Central memory CD4-positive, alpha-beta T cell (primary cell): ENCODE data around the gene POLR3K.
"Not testable (repeated sequence)": the region's sequence is repeated elsewhere in the genome, so short reads cannot be mapped to it uniquely, and the experiment has no call there.

ENCODE experiments used
- DNase-seq: peaks from one replicate; pipeline ENCODE4 v3.0.0; 2022

POLR3K gene

DNA sequence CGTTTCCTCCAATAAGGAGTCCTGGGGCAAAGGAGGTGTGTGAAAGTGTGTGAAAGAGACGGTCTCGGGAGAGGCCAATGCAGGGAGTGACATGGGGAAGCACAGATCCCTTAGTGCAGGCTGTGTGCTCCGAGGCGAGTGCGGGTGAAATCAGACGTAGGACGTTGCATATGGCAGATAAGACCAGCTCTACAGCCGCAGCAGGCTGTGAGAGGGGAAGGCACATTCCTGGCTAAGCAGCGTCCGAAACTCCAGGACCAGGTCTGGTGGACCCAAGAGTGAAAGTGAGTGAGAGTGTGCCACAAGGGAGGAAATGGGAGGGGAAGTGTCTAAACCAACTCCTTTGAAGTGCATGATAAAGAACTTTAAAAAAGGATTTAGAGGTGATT is 11.3 kb downstream of the POLR3K start:
- DNase-seq, result no peak

DNA sequence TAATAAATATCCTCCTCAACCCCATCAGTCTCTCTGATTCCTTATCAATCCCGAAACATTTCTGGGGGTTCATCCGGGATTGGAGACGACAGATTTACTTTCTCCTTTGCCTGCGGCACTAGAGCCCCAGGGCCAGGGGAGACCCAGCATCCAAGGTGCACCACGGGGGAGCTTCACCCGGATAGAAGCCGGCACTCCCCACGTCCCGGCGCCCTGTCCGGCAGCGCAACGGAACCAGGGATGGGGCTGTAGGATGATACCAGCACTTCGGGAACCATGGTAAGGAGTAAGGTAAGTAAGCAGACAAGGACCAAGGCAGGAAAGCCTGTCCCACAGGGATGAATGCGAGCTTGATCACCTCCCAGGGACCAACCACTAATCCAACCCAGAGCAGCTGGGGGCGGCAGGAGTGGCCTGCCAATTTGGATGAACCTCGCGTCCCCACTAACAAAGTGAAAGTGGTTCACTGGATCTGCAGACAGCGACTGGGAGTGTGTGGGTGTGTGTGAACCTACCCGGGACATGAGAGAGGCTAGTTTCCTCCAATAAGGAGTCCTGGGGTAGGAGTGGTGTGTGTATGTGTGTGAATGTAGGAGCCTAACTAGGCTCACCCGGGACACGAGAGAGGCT is 11.9 kb downstream of the POLR3K start:
- no peak for DNase-seq

DNA sequence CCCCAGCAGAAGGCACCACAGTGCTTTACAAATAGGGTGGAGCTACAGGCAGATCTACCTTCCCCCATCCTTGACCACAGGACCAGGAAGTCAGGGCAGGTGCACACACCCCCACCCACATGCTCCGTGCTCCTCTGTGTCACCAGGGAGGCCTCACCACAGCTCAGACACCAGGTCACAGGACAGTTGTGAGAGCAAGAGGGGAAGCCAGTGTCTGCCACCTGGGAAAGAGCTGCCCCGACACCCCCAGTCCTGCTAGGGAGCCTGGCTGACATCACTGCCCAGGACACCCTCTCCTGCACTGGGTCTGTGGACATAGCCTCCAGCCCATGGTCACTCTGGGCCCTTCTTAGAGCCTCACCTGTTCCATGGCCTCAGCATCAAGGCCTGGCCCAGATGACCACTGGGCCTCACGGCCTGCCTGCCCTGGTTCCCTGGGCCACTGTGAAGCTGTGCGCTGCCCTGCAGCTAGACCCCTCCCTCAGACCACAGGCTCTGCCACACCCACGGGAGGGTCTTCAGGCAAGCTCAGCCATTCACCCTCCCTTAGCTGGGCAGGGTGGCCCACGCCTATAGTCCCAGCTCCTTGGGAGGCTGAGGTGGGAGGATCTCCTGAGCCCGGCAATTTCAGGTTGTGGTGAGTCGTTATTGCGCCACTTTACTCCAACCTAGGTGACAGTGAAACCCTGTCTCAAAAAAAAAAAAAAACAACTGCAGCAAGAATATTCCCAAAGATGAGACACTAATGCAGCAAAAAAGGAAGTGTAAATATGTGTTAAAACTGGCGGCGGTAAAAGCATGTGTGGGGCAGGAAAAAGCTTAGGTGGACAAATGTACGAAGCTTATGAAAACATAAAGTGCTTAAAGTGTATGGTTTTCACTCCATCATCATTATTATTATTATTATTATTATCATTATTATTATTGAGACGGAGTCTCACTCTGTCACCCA is 14.2 kb downstream of the POLR3K start:
- peak; percentile 49 for DNase-seq

DNA sequence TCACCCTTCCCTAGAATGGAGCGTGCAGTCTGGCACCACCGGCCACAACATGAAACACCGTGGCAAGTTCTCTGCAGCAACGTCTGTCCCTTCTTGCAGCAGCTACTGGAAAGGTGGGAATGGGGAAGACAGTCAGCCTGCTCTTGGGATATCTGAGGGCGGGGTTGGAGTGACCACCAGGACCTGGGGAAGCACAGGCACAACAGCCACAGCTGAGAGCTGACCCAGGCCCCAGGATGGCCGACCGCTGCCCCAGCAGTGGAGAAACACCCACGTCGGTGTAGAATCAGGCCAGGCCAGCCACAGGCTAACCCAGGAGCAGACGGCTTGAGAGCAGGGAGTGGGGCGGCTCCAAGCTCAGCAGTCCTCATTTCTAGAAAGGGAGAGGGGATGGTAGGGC is 15.2 kb downstream of the POLR3K start:
- DNase-seq, result not testable (repeated sequence)

DNA sequence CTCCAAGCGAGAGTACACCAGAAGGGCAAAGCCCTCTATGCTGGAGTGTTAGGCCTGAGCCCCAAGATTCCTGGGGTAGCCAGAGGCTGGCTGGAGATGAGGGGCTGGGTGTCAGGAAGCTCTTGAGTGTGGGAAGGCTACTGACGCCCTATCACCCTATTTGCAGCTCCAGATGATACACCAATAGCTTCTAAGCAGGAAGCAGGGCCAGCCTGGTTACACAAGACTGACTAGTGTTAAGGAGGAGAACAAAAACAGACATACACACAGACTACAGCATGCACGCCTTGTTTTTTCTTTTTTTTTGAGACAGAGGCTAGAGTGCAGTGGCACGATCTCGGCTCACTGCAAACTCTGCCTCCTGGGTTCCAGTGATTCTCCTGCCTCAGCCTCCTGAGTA is 15.9 kb downstream of the POLR3K start:
- no peak for DNase-seq

DNA sequence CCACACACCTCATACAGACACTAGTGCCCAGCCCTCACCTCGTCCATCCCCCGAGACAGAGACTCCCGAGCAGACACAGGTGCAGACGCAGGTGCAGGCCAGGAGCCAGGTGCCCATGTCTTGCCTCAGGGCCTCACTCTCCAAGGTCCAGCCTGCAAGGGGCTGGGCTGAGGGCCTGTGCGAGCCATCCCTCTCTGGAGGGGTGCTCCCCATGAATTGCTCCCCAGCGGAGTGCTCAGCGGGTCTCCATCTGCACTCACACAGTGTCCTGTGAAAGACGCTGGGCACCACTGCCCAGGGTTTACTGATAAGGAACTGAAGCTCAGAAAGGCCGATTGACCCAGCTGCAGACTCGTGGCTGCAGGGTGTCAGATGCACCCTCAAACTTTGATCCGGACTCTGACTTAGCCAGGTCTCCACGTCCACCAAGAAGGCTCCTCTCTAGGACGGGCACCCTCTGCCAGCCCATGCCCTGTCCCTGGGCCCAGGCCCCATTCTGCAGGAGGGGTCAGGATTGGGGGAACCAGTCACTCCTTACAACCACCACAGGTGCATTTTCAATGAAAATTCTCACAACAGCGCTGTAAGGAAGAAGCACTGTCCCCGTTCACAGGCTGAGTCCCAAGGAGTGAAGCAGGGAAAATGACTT is 16.9 kb downstream of the POLR3K start:
- no peak for DNase-seq

DNA sequence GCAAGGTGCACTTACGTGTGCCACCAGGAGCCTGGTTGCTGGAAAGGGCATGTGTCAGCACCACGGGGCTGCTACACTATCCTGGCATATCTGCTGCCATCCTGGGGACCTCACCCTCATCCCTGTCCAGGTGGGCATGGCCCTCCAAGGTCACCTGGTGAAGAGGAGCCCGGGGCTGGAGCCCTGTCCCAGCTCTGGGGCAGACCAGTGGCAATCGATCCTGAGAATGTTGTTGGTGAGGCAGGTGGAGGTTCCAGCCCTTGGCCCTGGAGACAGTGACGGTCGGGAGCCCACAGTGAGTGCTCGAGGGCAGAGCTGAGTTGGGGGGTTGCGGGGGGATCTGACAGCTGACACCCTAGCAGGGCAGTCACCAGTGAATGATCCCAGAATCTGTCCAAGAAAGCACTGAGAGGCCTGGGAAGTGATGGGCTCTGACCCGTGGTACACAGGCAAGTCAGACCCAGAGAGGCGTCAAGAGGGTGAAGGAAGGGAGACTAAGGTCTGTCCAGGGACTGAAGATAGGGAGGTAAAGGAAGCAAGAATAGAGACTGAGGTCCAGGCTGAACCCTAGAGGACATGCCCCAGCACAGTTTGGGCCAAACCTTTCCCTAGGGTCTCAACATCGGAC is 17.6 kb downstream of the POLR3K start:
- no peak for DNase-seq

DNA sequence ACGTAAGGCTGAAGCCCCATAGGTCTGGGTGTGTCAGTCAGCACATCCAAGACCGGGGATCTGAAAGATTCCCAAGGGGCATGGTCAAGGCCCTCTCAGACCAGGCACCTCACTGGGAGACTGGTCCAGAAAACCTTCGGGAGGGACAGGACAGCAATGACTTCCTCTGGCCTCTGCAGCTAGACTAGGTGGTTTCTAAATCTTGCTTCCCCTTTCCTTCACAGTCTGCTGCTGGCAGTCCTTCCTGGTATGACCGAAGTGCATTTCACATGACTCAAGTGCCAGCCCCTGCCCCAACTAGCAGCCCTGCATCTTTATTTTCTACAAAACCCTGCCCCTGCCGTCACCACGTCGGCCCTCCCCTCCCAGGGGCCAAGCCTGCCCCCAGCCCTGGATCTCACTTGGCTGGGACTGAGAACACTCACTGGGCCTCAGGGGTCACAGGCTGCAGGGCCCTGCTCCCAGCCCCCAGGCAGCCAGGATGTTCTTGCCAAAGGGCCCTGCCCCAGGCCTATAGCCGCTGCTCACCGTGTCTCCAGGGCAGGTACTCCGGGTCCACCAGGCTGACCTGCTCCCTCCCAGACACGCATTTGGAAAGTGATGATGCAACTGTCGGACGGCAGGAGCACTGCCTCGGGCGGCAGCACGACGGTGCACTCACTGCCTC is 18.3 kb downstream of the POLR3K start:
- DNase-seq, result no peak

DNA sequence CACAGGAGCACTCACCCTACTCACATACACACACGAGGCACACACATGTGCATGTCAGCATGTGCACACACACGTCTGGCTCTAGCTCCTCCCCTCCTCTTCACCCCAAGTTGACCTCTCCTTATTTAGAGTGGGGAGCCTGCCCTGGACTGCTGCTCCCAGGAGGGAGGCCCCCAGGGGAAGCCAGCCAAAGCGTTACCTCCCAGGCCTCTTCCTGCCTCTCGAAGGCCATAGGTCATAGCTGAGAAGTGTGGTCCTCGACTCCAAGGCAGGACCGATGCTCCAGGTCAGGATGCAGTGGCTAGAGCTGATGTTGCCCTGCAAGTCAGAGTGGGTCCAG is 18.8 kb downstream of the POLR3K start:
- no peak for DNase-seq

DNA sequence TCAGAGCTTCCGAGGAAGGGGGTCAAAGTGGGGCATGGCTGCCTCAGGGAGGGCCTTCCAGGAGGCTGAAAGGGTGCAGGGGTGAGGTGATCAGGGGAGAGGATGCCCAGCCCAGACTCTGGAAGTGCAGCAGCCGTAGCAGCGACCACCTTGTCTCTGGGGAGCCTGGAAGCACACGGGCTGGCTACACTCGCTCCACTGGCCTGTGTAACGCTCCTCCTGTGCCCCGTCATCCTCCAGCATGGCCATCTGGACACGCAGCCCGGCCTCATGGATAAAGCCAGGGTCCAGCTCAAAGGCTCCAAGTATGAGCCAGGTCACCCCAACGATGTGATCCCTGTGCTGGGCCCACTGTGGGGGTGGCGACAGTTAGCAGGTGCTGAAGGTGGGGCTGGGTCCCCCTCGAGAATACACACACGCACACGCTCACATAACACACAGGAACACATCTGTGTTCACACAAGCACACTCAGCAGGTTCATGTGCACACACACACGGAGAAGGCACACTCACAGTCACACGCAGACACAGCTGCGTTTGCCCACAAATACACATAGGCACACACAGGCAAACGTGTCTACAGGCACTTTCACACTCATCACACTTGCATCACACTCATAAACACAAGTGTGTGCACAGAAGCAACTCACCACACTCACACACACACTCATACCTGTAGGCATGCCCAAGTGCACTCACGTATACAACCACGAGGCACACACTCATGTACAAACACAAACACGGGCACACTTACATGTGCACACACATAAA is 19.3 kb downstream of the POLR3K start:
- no peak for DNase-seq

DNA sequence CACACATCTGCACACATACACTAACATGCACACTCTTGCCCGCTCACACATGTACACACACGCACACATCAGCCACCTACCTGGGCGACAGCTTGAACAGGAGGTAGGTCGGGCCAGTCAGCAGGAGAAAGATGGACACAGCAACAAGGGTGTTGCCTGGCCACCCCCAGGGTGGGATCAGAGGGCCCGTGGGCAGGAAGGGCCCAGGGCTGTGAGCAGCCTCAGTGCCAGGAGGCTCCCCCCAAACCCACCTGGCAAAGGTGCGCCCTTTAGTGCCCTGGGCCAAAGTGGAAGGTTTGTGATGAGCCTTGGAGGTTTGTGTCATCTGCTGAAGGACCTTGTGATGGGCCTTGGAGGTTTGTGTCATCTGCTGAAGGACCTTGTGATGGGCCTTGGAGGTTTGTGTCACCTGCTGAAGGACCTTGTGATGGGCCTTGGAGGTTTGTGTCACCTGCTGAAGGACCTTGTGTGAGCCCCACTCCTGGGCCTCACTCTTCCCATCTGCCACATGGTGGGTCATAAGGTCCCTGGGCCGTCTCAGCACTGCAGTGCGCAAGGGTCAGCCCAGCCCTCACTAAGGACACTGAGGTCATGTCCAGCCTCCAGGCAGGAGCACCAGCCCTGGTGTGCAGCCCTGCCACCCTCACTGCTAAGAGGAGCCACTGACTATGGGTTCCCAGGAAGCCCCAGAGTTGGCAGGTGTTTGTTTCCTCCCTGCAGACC is 20.1 kb downstream of the POLR3K start:
- not testable (repeated sequence) for DNase-seq

DNA sequence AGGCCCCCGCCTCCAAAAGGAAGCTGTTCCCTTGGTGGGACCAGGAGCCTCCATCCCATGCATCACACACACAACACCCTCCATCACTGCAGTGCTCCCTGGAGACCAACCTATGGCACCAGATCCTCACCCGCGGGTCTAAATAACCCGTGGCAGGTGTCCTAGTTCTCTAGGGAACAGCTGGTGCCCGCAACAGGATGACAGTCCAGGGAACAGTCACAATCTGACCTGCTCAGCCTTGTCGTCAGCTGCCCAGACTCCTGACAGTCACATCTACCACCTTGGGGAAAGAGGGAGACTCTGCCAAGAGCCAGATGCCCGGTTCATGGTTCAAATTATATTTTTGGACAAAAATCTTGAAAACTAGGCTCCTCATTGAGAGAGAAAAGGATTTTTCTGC is 22.8 kb downstream of the POLR3K start:
- not testable (repeated sequence) for DNase-seq

DNA sequence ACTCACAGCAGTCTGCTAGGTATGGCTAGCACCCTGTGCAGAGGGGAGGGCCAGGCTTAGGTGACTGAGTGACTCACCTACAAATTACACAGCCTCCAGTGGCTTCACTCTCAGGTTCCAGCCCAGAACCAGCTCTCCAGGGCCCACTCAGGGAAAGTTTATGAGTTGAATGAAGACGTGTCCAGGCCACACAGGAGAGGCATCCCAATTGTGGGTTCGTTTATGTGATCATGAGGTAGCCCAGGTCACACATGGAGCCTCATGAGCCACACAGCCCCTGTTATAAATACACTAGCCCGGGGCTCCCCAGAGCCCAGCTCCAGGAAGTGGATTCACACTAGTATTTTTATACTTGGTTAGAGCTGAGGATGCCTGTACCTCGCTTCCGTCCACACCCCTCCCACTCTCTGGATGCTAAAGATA is 27.5 kb downstream of the POLR3K start:
- DNase-seq, result not testable (repeated sequence)

DNA sequence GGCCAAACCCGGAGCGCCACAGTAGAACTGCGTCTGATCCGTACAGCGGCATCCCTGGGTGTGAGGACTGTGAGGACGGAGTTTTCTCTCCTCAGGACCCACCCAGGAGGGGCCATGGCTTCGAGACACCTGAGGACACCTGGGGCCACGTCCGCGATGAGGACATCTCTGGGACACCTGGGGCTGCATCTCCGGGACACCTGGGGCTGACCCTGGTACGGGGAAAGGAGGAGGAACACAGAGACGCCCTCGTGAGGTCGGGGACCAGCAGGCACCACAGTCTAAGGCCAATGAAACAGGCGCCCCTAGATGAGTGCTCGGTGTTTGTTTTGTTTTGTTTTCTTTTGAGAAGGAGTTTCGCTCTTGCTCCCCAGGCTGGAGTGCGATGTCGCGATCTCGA is 29.3 kb downstream of the POLR3K start:
- not testable (repeated sequence) for DNase-seq

DNA sequence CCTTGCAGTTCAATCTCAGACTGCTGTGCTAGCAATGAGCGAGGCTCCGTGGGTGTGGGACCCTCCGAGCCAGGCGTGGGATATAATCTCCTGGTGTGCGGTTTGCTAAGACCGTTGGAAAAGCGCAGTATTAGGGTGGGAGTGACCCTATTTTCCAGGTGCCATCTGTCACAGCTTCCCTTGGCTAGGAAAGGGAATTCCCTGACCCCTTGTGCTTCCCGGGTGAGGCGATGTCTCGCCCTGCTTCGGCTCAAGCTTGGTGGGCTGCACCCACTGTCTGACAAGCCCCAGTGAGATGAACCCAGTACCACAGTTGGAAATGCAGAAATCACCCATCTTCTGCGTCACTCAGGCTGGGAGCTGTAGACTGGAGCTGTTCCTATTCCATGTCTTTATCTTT is 32.5 kb downstream of the POLR3K start:
- not testable (repeated sequence) for DNase-seq

DNA sequence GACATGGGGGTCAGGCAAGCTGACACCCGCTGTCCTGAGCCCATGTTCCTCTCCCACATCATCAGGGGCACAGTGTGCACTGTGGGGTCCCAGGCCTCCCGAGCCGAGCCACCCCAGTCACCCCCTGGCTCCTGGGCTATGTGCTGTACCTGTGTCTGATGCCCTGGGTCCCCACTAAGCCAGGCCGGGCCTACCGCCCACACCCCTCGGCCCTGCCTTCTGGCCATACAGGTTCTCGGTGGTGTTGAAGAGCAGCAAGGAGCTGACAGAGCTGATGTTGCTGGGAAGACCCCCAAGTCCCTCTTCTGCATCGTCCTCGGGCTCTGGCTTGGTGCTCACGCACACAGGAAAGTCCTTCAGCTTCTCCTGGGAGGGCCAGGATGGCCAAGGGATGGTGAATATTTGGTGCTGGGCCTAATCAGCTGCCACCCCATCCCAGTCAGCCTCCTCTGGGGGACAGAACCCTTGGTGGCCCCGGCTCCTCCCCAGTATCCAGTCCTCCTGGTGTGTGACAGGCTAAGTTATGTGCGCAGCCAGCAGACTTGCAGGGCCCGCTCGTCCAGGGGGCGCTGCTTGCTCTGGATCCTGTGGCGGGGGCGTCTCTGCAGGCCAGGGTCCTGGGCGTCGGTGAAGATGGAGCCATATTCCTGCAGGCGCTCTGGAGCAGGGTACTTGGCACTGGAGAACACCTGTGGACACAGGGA is 36.2 kb downstream of the POLR3K start:
- DNase-seq, result not testable (repeated sequence)

DNA sequence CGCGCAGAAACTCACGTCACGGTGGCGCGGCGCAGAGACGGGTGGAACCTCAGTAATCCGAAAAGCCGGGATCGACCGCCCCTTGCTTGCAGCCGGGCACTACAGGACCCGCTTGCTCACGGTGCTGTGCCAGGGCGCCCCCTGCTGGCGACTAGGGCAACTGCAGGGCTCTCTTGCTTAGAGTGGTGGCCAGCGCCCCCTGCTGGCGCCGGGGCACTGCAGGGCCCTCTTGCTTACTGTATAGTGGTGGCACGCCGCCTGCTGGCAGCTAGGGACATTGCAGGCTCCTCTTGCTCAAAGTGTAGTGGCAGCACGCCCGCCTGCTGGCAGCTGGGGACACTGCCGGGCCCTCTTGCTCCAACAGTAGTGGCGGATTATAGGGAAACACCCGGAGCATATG is 42.6 kb downstream of the POLR3K start:
- peak; percentile 91 for DNase-seq

DNA sequence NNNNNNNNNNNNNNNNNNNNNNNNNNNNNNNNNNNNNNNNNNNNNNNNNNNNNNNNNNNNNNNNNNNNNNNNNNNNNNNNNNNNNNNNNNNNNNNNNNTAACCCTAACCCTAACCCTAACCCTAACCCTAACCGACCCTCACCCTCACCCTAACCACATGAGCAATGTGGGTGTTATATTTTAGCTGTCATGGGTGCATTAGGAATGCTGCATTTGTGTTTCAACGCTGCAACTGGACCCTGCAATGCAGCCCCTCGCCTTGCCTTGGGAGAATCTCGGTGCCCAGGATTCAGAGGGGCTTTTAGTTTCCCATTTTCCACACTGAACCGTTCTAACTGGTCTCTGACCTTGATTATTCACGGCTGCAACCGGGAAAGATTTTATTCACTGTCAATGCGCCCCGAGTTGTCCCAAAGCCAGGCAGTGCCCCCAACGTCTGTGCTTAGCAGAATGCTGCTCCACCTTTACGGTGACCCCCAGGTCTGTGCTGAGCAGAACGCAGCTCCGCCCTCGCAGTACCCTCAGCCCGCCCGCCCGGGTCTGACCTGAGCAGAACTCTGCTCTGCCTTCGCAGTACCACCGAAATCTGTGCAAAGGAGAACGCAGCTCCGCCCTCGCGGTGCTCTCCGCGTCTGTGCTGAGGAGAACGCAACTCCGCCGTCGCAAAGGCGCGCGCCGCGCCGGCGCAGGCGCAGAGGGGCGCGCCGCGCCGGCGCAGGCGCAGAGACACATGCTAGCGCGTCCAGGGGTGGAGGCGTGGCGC is 43.3 kb downstream of the POLR3K start:
- no peak for DNase-seq
